A549 treated with Hydrocortisone at 1 μM for 4 hours (cell line): ENCODE results near the gene TSPEAR. TPM values are rescaled to one million over a fixed set of nuclear protein-coding genes. Genes with fewer than 3 reads are reported as not detected.

ENCODE experiments used
- total RNA-seq: library from RNA; stranded (reverse); fragments of 200-300 nt; extraction: Qiagen RNA extraction; gene quantifications from 5 replicates; pipeline ENCODE4 v1.2.3, GENCODE V29; 2022

Gene TSPEAR
- not detected in 5 replicates for total RNA-seq

GRCh38 chr21:44711327-44712202 is at the start of gene TSPEAR:
TSPEAR (minus strand) TSS chr21:44711572; CDS start chr21:44711514, 58 bp downstream.

GRCh38 chr21:44697172-44697810 is 14.1 kb downstream of the TSPEAR start, which contains the start of gene KRTAP10-12:
KRTAP10-12 (plus strand) TSS chr21:44697172; CDS start chr21:44697202, 30 bp downstream.

GRCh38 chr21:44681861-44682579 is 29.4 kb downstream of the TSPEAR start, which contains the start of gene KRTAP12-1:
KRTAP12-1 (minus strand) TSS chr21:44682163; CDS start chr21:44682123, 40 bp downstream.

GRCh38 chr21:44666401-44667320 is 44.7 kb downstream of the TSPEAR start, which contains the start of gene KRTAP12-2:
KRTAP12-2 (minus strand) TSS chr21:44666927; CDS start chr21:44666886, 41 bp downstream.

GRCh38 chr21:44657635-44658540 is 53.5 kb downstream of the TSPEAR start, which contains the start of gene KRTAP12-3:
KRTAP12-3 (plus strand) TSS chr21:44657932; CDS start chr21:44657980, 48 bp downstream.

GRCh38 chr21:44654576-44655175 is 56.7 kb downstream of the TSPEAR start, which contains the start of gene KRTAP12-4:
KRTAP12-4 (minus strand) TSS chr21:44654659; CDS start chr21:44654614, 45 bp downstream.

GRCh38 chr21:44646366-44647221 is 64.8 kb downstream of the TSPEAR start, which contains the start of gene KRTAP10-11:
KRTAP10-11 (plus strand) TSS chr21:44646414; CDS start chr21:44646459, 45 bp downstream.

GRCh38 chr21:44637018-44637850 is 74.1 kb downstream of the TSPEAR start, which contains the start of gene KRTAP10-10:
KRTAP10-10 (plus strand) TSS chr21:44637356; CDS start chr21:44637418, 62 bp downstream.

GRCh38 chr21:44626673-44627143 is 84.7 kb downstream of the TSPEAR start, which contains the start of gene KRTAP10-9:
KRTAP10-9 (plus strand) TSS chr21:44627093; CDS start chr21:44627172, 79 bp downstream.

GRCh38 chr21:44612029-44612486 is 99.3 kb downstream of the TSPEAR start, which contains the start of gene KRTAP10-8:
KRTAP10-8 (plus strand) TSS chr21:44612079; CDS start chr21:44612101, 22 bp downstream.

GRCh38 chr21:44600118-44600978 is 111.0 kb downstream of the TSPEAR start, which contains the start of gene KRTAP10-7:
KRTAP10-7 (plus strand) TSS chr21:44600597; CDS start chr21:44600622, 25 bp downstream.

GRCh38 chr21:44592446-44593311 is 118.7 kb downstream of the TSPEAR start, which contains the start of gene KRTAP10-6:
KRTAP10-6 (minus strand) TSS chr21:44592505; CDS start chr21:44592484, 21 bp downstream.

GRCh38 chr21:44580231-44580821 is 131.0 kb downstream of the TSPEAR start, which contains the start of gene KRTAP10-5:
KRTAP10-5 (minus strand) TSS chr21:44580604; CDS start chr21:44580578, 26 bp downstream.

